ENCODE data around the gene CD180.

- no peak for TF ChIP-seq POLR2A (IDR thresholded peaks at IDR 0.05; ENCODE audit: low read length)
- TF ChIP-seq GATA1 (IDR thresholded peaks at IDR 0.05; ENCODE audit: low read depth, low read length), result no peak
Observed at GRCh38 chr5:67141644-67142043, 55.0 kb downstream of the CD180 start.

All from erythroblast (primary cell).